ENCODE measurements around the gene SHROOM2.

Gene SHROOM2

DNA sequence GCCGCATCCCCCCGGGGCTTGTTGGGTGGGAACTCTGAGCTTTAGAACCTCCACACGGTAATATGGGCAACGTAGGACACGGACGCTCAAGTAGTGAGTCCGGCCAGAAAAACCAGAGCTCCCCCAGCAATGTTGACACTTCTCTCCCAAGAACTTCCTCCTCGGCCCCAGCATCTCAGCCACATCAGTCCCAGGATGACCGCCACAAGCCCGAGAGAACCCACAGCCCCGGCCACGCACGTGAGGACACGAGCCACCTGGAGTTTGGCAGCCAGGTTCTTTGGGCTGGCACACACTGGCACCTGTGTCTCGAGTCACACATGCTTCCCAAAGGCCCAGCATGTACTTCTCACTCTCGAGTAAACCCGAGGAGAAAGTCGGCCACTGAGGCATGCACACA, 197.2 kb downstream of the SHROOM2 start:
- ChIA-PET CTCF (interaction anchor here (0.6 kb wide), 2 partner anchors 17 to 263 kb away, joined by 3 to 4 read pairs; no protein-coding TSS in a partner anchor), POLR2A (no interaction called here)
- TF ChIP-seq CTBP1 (IDR thresholded peaks at IDR 0.05; ENCODE audit: borderline replicate concordance) (no peak), FOXA1 (IDR thresholded peaks at IDR 0.05) (no peak), LEF1 (IDR thresholded peaks at IDR 0.05; ENCODE audit: borderline replicate concordance) (no peak), NFRKB (IDR thresholded peaks at IDR 0.05) (no peak), BHLHE40 (IDR thresholded peaks at IDR 0.05; ENCODE audit: borderline replicate concordance) (no peak), TARDBP (IDR thresholded peaks at IDR 0.05) (no peak), ZNF384 (IDR thresholded peaks at IDR 0.05) (no peak), ELF4 (IDR thresholded peaks at IDR 0.05) (no peak), FOXM1 (IDR thresholded peaks at IDR 0.05; ENCODE audit: borderline replicate concordance) (no peak), FOXK2 (IDR thresholded peaks at IDR 0.05) (no peak), L3MBTL2 (conservative IDR thresholded peaks at IDR 0.05) (no peak), SP1 (IDR thresholded peaks at IDR 0.05) (no peak), SUZ12 (IDR thresholded peaks at IDR 0.05) (no peak), HDGF (IDR thresholded peaks at IDR 0.05; ENCODE audit: borderline replicate concordance) (no peak)
- TF ChIP-seq, protein P1, sequence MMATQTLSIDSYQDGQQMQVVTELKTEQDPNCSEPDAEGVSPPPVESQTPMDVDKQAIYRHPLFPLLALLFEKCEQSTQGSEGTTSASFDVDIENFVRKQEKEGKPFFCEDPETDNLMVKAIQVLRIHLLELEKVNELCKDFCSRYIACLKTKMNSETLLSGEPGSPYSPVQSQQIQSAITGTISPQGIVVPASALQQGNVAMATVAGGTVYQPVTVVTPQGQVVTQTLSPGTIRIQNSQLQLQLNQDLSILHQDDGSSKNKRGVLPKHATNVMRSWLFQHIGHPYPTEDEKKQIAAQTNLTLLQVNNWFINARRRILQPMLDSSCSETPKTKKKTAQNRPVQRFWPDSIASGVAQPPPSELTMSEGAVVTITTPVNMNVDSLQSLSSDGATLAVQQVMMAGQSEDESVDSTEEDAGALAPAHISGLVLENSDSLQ (IDR thresholded peaks at IDR 0.05): no peak
- no peak for DNase-seq (ENCODE audit: extremely low spot score)

DNA sequence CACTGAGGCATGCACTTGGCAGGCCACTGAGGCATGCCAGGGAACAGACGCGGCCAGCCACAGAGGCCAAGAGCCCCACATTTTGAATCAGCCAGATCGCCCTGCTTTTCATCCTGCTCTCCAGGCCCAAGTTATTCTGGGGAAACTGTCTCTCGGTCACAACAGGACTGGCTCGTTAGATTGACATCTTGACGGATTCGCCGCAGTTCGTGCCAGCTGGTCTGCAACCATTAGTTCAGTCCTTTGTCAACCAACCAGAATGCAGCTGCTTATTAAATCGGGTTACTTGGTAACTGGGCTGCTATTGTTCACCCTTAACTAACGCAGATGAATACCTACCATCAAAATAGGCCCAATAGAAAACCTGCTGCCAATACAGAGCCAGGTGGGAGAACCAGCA, 197.6 kb downstream of the SHROOM2 start:
- POLR2A ChIA-PET: no interaction called here
- CTCF ChIA-PET: no interaction called here
- TF ChIP-seq FOXM1 (IDR thresholded peaks at IDR 0.05; ENCODE audit: borderline replicate concordance) (no peak), FOXA1 (IDR thresholded peaks at IDR 0.05) (no peak), CTBP1 (IDR thresholded peaks at IDR 0.05; ENCODE audit: borderline replicate concordance) (no peak), SP1 (IDR thresholded peaks at IDR 0.05) (no peak), FOXK2 (IDR thresholded peaks at IDR 0.05) (no peak), LEF1 (IDR thresholded peaks at IDR 0.05; ENCODE audit: borderline replicate concordance) (no peak), HDGF (IDR thresholded peaks at IDR 0.05; ENCODE audit: borderline replicate concordance) (no peak), NFRKB (IDR thresholded peaks at IDR 0.05) (no peak), SUZ12 (IDR thresholded peaks at IDR 0.05) (no peak), L3MBTL2 (conservative IDR thresholded peaks at IDR 0.05) (no peak), TARDBP (IDR thresholded peaks at IDR 0.05) (no peak)
- TF ChIP-seq, protein P1 (IDR thresholded peaks at IDR 0.05): no peak
- DNase-seq (ENCODE audit: extremely low spot score): no peak

DNA sequence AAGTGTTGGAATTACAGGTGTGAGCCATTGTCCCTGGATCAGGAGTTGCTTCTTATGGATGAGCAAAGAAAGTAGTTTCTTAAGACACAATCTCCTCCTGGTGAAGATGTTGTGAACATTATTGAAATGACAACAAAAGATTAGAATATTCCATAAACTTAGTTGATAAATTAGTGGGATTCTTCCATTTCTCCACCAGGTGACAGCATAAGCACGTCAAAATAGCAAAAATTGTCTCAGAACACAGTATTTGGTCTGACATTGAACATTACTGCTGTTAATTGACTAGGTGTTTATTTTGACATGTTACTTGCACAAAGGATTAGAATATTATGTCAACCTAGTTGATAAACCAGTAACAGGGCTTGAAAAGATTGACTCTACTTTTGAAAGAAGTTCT, 202.5 kb downstream of the SHROOM2 start:
- TF ChIP-seq ARNT (IDR thresholded peaks at IDR 0.05): no peak
- TF ChIP-seq CTBP1 (IDR thresholded peaks at IDR 0.05; ENCODE audit: borderline replicate concordance): no peak
- TF ChIP-seq BHLHE40 (IDR thresholded peaks at IDR 0.05; ENCODE audit: borderline replicate concordance): no peak
- no peak for TF ChIP-seq SP1 (IDR thresholded peaks at IDR 0.05)
- no peak for TF ChIP-seq NFRKB (IDR thresholded peaks at IDR 0.05)
- TF ChIP-seq TARDBP (IDR thresholded peaks at IDR 0.05): no peak
- no peak for TF ChIP-seq L3MBTL2 (conservative IDR thresholded peaks at IDR 0.05)
- TF ChIP-seq ELF4 (IDR thresholded peaks at IDR 0.05): no peak
- TF ChIP-seq FOXA1 (IDR thresholded peaks at IDR 0.05): no peak
- TF ChIP-seq, protein P1 (IDR thresholded peaks at IDR 0.05): no peak
- no peak for TF ChIP-seq FOXK2 (IDR thresholded peaks at IDR 0.05)
- TF ChIP-seq ZNF384 (IDR thresholded peaks at IDR 0.05): no peak
- TF ChIP-seq LEF1 (IDR thresholded peaks at IDR 0.05; ENCODE audit: borderline replicate concordance): no peak
- TF ChIP-seq FOXM1 (IDR thresholded peaks at IDR 0.05; ENCODE audit: borderline replicate concordance): no peak
- no peak for TF ChIP-seq HDGF (IDR thresholded peaks at IDR 0.05; ENCODE audit: borderline replicate concordance)
- ChIA-PET CTCF (interaction anchor here (0.7 kb wide), 1 partner anchor 185 kb away, joined by 3 read pairs; no protein-coding TSS in a partner anchor), POLR2A (no interaction called here)
- no peak for DNase-seq (ENCODE audit: extremely low spot score)

DNA sequence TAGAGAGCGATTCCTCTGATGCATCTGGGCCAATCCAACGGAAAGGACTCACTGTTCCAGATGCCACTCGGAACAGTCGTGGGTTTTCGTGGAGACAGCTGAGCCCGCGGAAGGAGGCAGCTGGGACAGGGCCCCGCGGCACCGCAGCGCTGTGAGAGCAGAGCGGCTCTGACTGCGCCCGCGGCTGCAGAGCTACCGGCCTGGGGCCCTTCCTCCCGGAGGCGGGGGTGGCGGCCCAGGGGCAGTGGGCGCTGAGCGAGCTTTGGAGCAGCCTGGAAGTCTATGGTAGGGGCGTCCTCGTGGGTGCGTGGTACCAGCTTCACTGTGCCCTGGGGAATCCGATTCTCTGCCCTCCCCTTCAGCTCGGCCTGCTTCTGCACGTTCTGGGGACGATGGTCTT, 205.8 kb downstream of the SHROOM2 start:
- TF ChIP-seq NFRKB (IDR thresholded peaks at IDR 0.05): no peak
- TF ChIP-seq CTBP1 (IDR thresholded peaks at IDR 0.05; ENCODE audit: borderline replicate concordance): no peak
- no peak for TF ChIP-seq SUZ12 (IDR thresholded peaks at IDR 0.05)
- TF ChIP-seq SP1 (IDR thresholded peaks at IDR 0.05): no peak
- TF ChIP-seq ZNF384 (IDR thresholded peaks at IDR 0.05): no peak
- no peak for TF ChIP-seq LEF1 (IDR thresholded peaks at IDR 0.05; ENCODE audit: borderline replicate concordance)
- no peak for TF ChIP-seq L3MBTL2 (conservative IDR thresholded peaks at IDR 0.05)
- no peak for TF ChIP-seq FOXK2 (IDR thresholded peaks at IDR 0.05)
- no peak for TF ChIP-seq TARDBP (IDR thresholded peaks at IDR 0.05)
- TF ChIP-seq, protein P1 (IDR thresholded peaks at IDR 0.05): no peak
- no peak for TF ChIP-seq BHLHE40 (IDR thresholded peaks at IDR 0.05; ENCODE audit: borderline replicate concordance)
- TF ChIP-seq ELF4 (IDR thresholded peaks at IDR 0.05): no peak
- TF ChIP-seq HDGF (IDR thresholded peaks at IDR 0.05; ENCODE audit: borderline replicate concordance): no peak
- ChIA-PET POLR2A (no interaction called here), CTCF (no interaction called here)
- DNase-seq (ENCODE audit: extremely low spot score): no peak

DNA sequence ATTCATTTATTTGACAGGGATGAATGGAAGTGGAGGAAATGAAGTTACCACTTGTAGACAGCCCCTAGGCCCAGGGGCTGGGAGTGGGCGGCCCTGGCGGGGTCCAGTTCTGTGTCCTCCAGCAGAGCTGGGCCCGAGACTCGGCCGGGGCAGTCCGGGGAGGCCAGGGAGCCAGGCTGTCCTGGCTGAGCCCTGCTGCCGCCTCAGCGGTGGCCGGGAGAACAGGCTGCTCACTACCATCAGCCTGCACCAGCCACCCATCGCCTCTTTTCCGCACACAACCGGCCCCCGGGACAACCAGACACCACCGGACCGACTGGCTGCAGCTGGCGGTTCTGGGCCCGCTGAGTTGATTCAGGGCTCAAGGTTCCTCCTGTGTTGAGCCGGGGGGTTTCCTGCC, 206.5 kb downstream of the SHROOM2 start:
- ChIA-PET CTCF (no interaction called here), POLR2A (no interaction called here)

More for the DNA sequence above, 206.5 kb downstream of the SHROOM2 start:
- TF ChIP-seq NFRKB (IDR thresholded peaks at IDR 0.05) (no peak), FOXK2 (IDR thresholded peaks at IDR 0.05) (no peak), ELF4 (IDR thresholded peaks at IDR 0.05) (no peak), ARNT (IDR thresholded peaks at IDR 0.05) (no peak), CTBP1 (IDR thresholded peaks at IDR 0.05; ENCODE audit: borderline replicate concordance) (no peak), L3MBTL2 (conservative IDR thresholded peaks at IDR 0.05) (no peak), FOXM1 (IDR thresholded peaks at IDR 0.05; ENCODE audit: borderline replicate concordance) (no peak), HDGF (IDR thresholded peaks at IDR 0.05; ENCODE audit: borderline replicate concordance) (no peak), FOXA1 (IDR thresholded peaks at IDR 0.05) (no peak), TARDBP (IDR thresholded peaks at IDR 0.05) (no peak)
- TF ChIP-seq, protein P1 (IDR thresholded peaks at IDR 0.05): no peak
- DNase-seq (ENCODE audit: extremely low spot score): no peak
